Mononuclear cell (primary cell): Measurements from ENCODE around the gene RAB11A. TPM values are rescaled to one million over a fixed set of nuclear protein-coding genes. Genes with fewer than 3 reads are reported as not detected.

ENCODE experiments used
- H3K27me3 ChIP-seq: 2 replicates; pipeline ENCODE4 v1.6.0; 2011; ENCODE audit warnings: low read length, control low read depth; ENCODE audit not compliant: insufficient read depth
- H3K4me1 ChIP-seq: 2 replicates; pipeline ENCODE4 v1.5.1; 2011; ENCODE audit warnings: mild to moderate bottlenecking, low read length, control low read depth; ENCODE audit not compliant: insufficient read depth
- H3K4me3 ChIP-seq: 2 replicates; pipeline ENCODE4 v1.5.1; 2011; ENCODE audit warnings: mild to moderate bottlenecking, low read length, moderate library complexity
- H3K9me3 ChIP-seq: 2 replicates; pipeline ENCODE4 v1.5.1; 2011; ENCODE audit warnings: low read depth, mild to moderate bottlenecking, control low read depth, low read length
- total RNA-seq: library from RNA; depleted of rRNA; stranded (reverse); fragments of >200 nt; gene quantifications from one replicate; pipeline ENCODE4 v1.2.3, GENCODE V29; 2012

The RAB11A gene
- total RNA-seq, 1 donor = 139 TPM

DNA sequence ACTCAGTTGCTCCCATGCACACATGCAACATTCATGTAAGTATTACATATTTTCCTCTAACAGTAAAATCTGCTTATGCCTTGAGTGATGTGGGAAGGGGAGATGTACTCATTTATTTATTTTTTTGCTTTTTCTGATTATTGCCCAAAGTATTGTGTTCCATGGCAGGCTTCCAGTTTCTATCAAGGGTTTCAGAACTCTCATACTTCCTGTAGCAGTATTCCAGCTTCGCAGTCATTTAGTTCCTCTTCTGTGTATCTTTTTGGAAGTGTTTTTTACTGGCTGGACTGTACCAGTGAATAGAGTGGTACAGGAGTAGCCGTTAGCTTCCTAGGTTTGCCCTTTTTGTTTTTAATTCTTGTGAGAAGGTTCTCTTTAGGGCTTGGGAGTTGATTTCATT lies 26.9 kb downstream of the RAB11A start:
- H3K9me3 ChIP-seq = no peaks in the 10 kb centered on the region
- no peak overlapping the region for H3K4me3 ChIP-seq
- H3K4me1 ChIP-seq = peaks cover 17% of the 10 kb centered on the region
- H3K27me3 ChIP-seq = no peaks in the 10 kb centered on the region

DNA sequence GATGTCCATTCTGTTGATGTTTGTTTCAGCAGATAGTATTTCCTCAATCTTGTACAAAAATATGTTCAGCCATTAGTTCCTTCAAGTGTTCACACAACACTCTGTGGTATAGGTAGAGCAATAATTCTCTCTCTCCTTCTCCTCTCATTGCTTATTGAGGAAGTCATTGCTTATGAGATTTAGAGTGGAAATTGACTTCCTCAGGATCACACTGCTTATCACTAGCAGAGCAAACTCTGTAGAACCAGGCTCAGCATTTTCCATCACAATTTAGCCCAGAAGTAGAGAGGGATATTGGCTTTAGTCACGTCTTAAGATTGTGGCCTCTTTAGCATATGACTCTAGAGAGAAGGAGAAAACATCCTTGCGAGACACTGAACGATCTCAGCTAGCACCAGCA lies 31.2 kb downstream of the RAB11A start:
- H3K4me3 ChIP-seq = no peak overlapping the region
- no peaks in the 10 kb centered on the region for H3K9me3 ChIP-seq
- H3K27me3 ChIP-seq = no peaks in the 10 kb centered on the region
- peaks cover 39% of the 10 kb centered on the region for H3K4me1 ChIP-seq

GRCh38 chr15:65901336-65901735 lies 32.0 kb downstream of the RAB11A start:
- Histone ChIP-seq H3K27me3 (no peaks in the 10 kb centered on the region), H3K4me3 (no peak overlapping the region), H3K4me1 (peaks cover 37% of the 10 kb centered on the region), H3K9me3 (no peaks in the 10 kb centered on the region)

- peaks cover 36% of the 10 kb centered on the region for H3K4me1 ChIP-seq
- no peaks in the 10 kb centered on the region for H3K27me3 ChIP-seq
- no peak overlapping the region for H3K4me3 ChIP-seq
- H3K9me3 ChIP-seq = no peaks in the 10 kb centered on the region
Measured at GRCh38 chr15:65901836-65902235, 32.5 kb downstream of the RAB11A start.

DNA sequence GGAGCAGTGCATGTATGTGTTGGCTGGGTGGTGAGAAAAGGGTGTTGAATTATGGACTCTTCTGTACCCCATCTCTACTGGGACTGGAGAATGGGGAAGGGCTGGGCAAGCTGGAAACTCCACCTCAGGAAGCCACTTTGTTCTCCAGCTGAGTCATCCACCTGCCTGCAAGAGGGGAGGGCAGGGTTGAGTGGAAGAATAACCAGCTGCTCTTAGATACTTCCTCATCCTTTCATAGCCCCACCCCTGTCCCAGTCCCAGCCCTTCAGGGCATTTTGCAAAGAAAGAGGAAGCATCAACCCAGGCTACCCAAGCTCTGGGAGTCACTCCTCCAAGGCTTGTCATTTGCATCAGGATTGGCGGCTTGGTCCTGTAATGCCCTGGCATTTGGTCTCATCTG lies 33.1 kb downstream of the RAB11A start:
- Histone ChIP-seq H3K4me3 (no peak overlapping the region), H3K27me3 (no peaks in the 10 kb centered on the region), H3K9me3 (no peaks in the 10 kb centered on the region)

DNA sequence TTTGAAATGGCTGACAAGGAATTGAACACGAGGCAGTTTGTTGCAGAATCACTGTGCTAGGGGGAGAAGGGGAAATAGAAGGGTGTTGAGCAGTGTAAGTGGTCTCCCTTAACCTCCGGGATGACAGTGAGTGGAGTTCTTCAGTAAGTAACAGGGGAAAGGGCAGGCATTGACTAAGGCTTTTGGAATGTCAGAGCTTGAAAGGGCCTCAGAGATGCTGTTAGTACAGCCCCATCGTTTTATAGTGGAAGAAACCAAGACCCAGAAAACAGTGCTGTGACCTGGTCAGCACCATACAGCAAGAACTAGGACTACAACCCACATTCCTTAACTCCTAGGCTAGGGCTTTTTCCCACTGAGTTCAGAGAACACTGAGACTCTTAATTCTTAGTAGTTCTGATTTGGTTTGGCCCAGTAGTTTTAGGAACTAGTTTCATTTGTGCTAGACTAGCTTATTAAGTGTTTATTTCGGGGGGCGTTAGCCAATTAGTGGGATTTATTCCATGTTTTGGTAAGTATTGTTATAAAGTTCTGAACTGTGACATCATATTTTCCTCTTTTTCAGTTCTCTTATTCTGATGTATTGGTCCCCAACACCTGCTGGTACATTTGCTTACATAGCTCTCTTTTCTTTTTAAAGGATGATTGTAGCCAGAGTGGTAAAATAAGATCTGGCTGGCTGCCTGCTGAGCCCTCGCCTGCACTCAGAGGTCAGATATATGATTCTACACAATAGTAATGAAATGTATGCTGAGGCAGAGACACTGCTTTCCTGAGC lies 34.2 kb downstream of the RAB11A start:
- Histone ChIP-seq H3K9me3 (no peaks in the 10 kb centered on the region), H3K4me1 (peaks cover 36% of the 10 kb centered on the region), H3K4me3 (no peak overlapping the region), H3K27me3 (no peaks in the 10 kb centered on the region)

More for the DNA sequence above, 33.1 kb downstream of the RAB11A start:
- H3K4me1 ChIP-seq = peaks cover 36% of the 10 kb centered on the region

- Histone ChIP-seq H3K9me3 (no peaks in the 10 kb centered on the region), H3K27me3 (no peaks in the 10 kb centered on the region), H3K4me1 (peaks cover 36% of the 10 kb centered on the region), H3K4me3 (no peak overlapping the region)
Measured at GRCh38 chr15:65904301-65904700, 35.0 kb downstream of the RAB11A start.

DNA sequence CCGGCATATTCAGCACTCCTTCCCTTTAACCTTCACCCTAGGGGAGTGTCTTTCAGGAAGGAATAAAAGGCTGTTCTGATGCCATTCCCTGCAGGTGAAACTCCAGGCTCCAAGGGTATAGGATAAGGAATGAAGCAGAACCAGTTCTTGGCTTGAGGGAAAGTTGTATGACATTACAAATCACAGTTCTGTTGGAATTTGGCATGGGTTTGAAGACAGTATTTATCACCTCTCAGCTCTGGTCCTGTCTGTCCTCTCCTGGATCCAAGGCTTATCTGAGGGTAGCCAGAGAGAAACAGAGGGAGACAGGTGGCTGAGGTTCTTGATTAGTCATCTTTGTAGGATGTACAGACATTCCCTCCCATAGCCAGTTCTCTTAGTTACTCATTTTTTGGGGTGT lies 37.1 kb downstream of the RAB11A start:
- Histone ChIP-seq H3K4me3 (no peak overlapping the region), H3K27me3 (no peaks in the 10 kb centered on the region), H3K9me3 (no peaks in the 10 kb centered on the region), H3K4me1 (peaks cover 20% of the 10 kb centered on the region)

DNA sequence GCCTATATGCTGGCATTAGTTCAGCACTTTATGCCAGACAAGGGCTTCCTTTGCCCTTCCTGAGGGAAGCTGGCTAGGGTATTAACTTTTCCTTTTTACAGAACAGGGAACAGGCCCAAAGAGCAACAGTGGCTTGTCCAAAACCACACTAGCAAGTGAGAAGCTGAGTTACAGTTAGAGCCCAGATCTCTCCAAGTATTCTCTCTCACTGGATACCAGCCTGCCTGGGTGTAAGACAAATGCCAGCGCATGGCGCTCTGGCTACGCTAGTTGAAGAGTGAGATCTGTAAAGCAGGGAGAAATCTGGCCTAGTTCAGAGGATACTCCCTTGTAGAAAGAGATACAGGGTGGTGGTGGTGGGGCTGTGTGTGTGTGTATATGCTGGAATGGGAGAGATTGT lies 38.4 kb downstream of the RAB11A start:
- Histone ChIP-seq H3K4me3 (no peak overlapping the region), H3K27me3 (no peaks in the 10 kb centered on the region), H3K9me3 (no peaks in the 10 kb centered on the region), H3K4me1 (peaks cover 8% of the 10 kb centered on the region)

DNA sequence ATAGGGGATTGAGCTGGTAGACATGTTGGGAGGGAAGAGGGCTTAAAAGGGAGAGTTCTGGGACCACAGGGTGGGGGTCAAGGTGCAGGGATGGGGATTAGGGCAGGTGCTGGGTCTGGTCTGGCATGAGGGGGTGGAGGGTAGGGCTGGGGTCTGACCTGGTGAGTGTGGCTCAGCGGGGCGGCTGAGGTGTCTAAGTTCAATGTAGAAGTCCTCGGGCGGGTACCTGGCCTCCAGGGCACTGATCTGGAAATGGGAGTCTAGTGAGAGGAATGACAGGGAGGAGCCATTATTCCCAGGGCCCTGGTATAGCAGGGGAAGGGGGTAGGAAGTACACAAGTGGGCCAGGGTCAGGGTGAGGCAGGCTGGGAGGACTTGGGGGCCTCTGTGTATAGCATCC lies 39.6 kb downstream of the RAB11A start:
- Histone ChIP-seq H3K27me3 (no peaks in the 10 kb centered on the region), H3K4me1 (no peaks in the 10 kb centered on the region), H3K9me3 (no peaks in the 10 kb centered on the region), H3K4me3 (no peak overlapping the region)

DNA sequence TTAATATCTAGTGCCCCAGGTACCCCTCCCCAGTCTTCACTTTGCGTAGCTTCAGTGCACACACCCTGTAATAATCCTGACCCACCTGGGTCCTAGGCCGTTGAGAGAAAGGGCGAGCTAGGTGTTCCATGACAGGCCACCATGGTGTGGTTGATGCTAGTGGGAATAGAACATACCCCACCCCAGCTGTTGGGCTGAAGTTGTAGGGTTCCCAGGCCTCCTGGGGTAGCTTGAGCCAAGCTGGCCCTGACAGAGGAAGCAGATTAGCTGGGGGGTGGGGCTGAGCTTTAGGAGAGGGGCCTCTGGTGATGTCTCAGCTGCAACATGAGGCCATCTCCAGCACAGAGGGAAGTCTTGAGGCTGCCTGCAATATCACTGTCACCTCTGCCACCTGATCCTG lies 40.5 kb downstream of the RAB11A start:
- H3K4me1 ChIP-seq = no peaks in the 10 kb centered on the region
- no peaks in the 10 kb centered on the region for H3K27me3 ChIP-seq
- H3K4me3 ChIP-seq = no peak overlapping the region
- no peaks in the 10 kb centered on the region for H3K9me3 ChIP-seq

GRCh38 chr15:65910341-65910740 lies 41.0 kb downstream of the RAB11A start:
- no peak overlapping the region for H3K4me3 ChIP-seq
- H3K4me1 ChIP-seq = no peaks in the 10 kb centered on the region
- no peaks in the 10 kb centered on the region for H3K27me3 ChIP-seq
- no peaks in the 10 kb centered on the region for H3K9me3 ChIP-seq

DNA sequence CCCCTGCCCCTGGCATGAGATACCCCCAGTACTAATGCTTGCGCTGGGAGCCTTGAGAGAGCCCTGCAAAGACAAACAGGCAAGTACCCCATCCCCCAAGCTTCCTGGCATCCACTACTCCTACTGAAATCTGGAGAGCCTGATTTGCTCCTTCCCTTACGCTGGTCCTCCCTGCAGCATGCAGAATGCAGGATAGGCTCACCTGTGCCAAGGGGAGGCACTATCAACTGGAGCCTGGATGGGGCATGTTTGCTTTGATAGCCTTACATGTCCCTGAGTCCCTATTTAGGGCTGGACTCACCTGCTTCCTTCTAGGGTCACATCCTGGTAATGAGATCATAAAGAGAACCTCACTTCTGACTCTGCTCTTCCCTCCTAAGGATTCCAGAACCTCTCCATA lies 42.9 kb downstream of the RAB11A start:
- Histone ChIP-seq H3K9me3 (no peaks in the 10 kb centered on the region), H3K4me1 (peaks cover 13% of the 10 kb centered on the region), H3K4me3 (no peak overlapping the region), H3K27me3 (no peaks in the 10 kb centered on the region)

DNA sequence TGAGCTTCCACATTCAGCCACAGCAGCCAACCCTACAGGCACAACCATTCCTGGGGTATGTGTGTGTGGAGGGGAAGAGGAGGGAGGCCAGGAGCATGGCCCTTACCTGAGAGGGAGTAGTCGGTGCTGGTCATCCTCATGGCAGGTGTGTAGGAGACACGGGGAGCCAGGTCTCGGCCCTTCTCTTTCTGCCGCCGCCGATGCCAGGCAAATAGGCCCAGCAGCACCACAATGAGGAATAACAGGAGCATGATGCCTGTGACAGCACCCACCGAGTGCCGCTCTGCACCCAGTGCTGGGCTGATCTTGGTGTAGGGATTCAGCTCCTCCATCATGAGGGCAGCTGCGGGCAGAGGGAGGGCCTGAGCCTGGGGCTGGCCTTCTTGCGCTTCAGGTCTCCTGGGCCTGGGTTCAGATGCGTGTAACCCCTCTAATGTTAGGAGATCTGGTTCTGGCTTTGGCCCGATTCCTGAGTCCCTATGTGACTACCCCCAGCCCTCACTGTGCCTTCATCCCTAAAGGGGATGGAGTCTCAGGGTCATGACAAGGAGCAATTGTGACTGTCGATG lies 44.4 kb downstream of the RAB11A start:
- Histone ChIP-seq H3K9me3 (no peaks in the 10 kb centered on the region), H3K4me1 (peaks cover 13% of the 10 kb centered on the region), H3K4me3 (no peak overlapping the region), H3K27me3 (no peaks in the 10 kb centered on the region)

GRCh38 chr15:65914386-65914785 lies 45.1 kb downstream of the RAB11A start:
- Histone ChIP-seq H3K9me3 (no peaks in the 10 kb centered on the region), H3K4me3 (no peak overlapping the region), H3K4me1 (peaks cover 13% of the 10 kb centered on the region), H3K27me3 (no peaks in the 10 kb centered on the region)
